CD14-positive monocyte (primary cell): ENCODE measurements around the gene PLCH2. TPM values are rescaled to one million over a fixed set of nuclear protein-coding genes. Genes with fewer than 3 reads are reported as not detected.

Source experiments
- DNase-seq, 3 donors: peaks; one replicate each; pipeline ENCODE4 v3.0.0-alpha.2; 2011 to 2022
- H2AFZ ChIP-seq: 2 replicates; pipeline ENCODE4 v1.6.0; 2012; ENCODE audit warnings: mild to moderate bottlenecking, low read depth, low read length, inconsistent platforms; ENCODE audit not compliant: insufficient read depth, poor library complexity, severe bottlenecking
- H3K27ac ChIP-seq, 2 donors: 1 replicate in 1 of 2; 2 replicates in 1 of 2; pipeline ENCODE4 v1.5.1; 2012 to 2013; ENCODE audit warnings: low read length in 2 of 2, control low read depth in 1 of 2, inconsistent platforms in 1 of 2, low read depth in 1 of 2, mild to moderate bottlenecking in 1 of 2
- H3K27me3 ChIP-seq, 2 donors: one replicate each; pipeline versions ENCODE4 v1.6.0 to v1.6.1; 2011 to 2013; ENCODE audit warnings: low read length in 2 of 2; ENCODE audit not compliant: control insufficient read depth in 2 of 2, insufficient read depth in 2 of 2
- H3K36me3 ChIP-seq, 2 donors: replicated peaks in 1 of 2; 1 replicate in 1 of 2; 2 replicates in 1 of 2; pipeline versions ENCODE4 v1.5.1 to v1.6.1; 2012 to 2013; ENCODE audit warnings: low read length in 2 of 2, control low read depth in 1 of 2, inconsistent platforms in 1 of 2, mild to moderate bottlenecking in 1 of 2; ENCODE audit not compliant: insufficient read depth in 2 of 2, control insufficient read depth in 1 of 2
- H3K4me1 ChIP-seq, 2 donors: 1 replicate in 1 of 2; 2 replicates in 1 of 2; pipeline versions ENCODE4 v1.5.1 to v1.6.1; 2012 to 2013; ENCODE audit warnings: low read length in 2 of 2, control low read depth in 1 of 2, inconsistent platforms in 1 of 2, mild to moderate bottlenecking in 1 of 2, moderate library complexity in 1 of 2; ENCODE audit not compliant: insufficient read depth in 2 of 2, control insufficient read depth in 1 of 2
- H3K4me2 ChIP-seq: replicated peaks from 2 replicates; pipeline ENCODE3; 2012; ENCODE audit warnings: low read length, moderate library complexity, mild to moderate bottlenecking; ENCODE audit not compliant: poor library complexity, severe bottlenecking; ENCODE audit errors: extremely low read depth
- H3K4me3 ChIP-seq, 3 experiments: fragments of 200-600 bp in 1 of 3; sonication (generic) in 1 of 3; replicated peaks in 1 of 3; 1 replicate in 2 of 3; 2 replicates in 1 of 3; pipeline ENCODE4 v1.5.1; 2011 to 2013; ENCODE audit warnings: low read length in 3 of 3, mild to moderate bottlenecking in 3 of 3, control low read depth in 2 of 3, low read depth in 2 of 3, inconsistent platforms in 1 of 3, moderate library complexity in 1 of 3
- H3K79me2 ChIP-seq: 2 replicates; pipeline ENCODE4 v1.6.0; 2012; ENCODE audit warnings: mild to moderate bottlenecking, control low read depth, inconsistent platforms, low read length, moderate library complexity; ENCODE audit not compliant: insufficient read depth
- H3K9ac ChIP-seq: 2 replicates; pipeline ENCODE4 v1.6.0; 2017; ENCODE audit warnings: low read length, mild to moderate bottlenecking; ENCODE audit not compliant: insufficient read depth, poor library complexity, severe bottlenecking
- H3K9me3 ChIP-seq, 2 donors: replicated peaks in 1 of 2; 1 replicate in 1 of 2; 2 replicates in 1 of 2; pipeline versions ENCODE4 v1.5.1 to v1.6.1; 2012 to 2013; ENCODE audit warnings: low read length in 2 of 2, control low read depth in 1 of 2; ENCODE audit not compliant: control insufficient read depth in 1 of 2, insufficient read depth in 1 of 2
- H4K20me1 ChIP-seq: 2 replicates; pipeline ENCODE4 v1.6.0; 2012; ENCODE audit warnings: mild to moderate bottlenecking, low read length, control low read depth, moderate library complexity; ENCODE audit not compliant: insufficient read depth
- H3K27ac Mint-ChIP-seq, 7 donors: one replicate each; pipeline ENCODE4 v1.8.0; 2020; ENCODE audit warnings: mild to moderate bottlenecking in 7 of 7, mixed read lengths in 7 of 7, moderate library complexity in 6 of 7, inconsistent platforms in 2 of 7
- H3K27me3 Mint-ChIP-seq, 3 donors: one replicate each; pipeline ENCODE4 v1.8.0; 2021 to 2022; ENCODE audit warnings: low read depth in 3 of 3, mild to moderate bottlenecking in 3 of 3, mixed read lengths in 3 of 3, moderate library complexity in 3 of 3, inconsistent platforms in 1 of 3
- H3K36me3 Mint-ChIP-seq, 2 donors: one replicate each; pipeline ENCODE4 v1.8.0; 2020; ENCODE audit warnings: mixed read lengths in 2 of 2, inconsistent platforms in 1 of 2, mild to moderate bottlenecking in 1 of 2
- H3K4me1 Mint-ChIP-seq: one replicate; pipeline ENCODE4 v1.8.0; 2020; ENCODE audit warnings: mild to moderate bottlenecking, mixed read lengths
- H3K4me3 Mint-ChIP-seq, 2 donors: one replicate each; pipeline ENCODE4 v1.8.0; 2020; ENCODE audit warnings: mild to moderate bottlenecking in 2 of 2, mixed read lengths in 2 of 2, moderate library complexity in 1 of 2
- H3K9me3 Mint-ChIP-seq, 7 donors: one replicate each; pipeline ENCODE4 v1.8.0; 2020 to 2022; ENCODE audit warnings: mixed read lengths in 7 of 7, mild to moderate bottlenecking in 6 of 7, moderate library complexity in 6 of 7, inconsistent platforms in 2 of 7
- CTCF ChIP-seq: fragments of 200-600 bp; IDR thresholded peaks from one replicate; pipeline ENCODE4 v1.8.0; 2022; ENCODE audit warnings: antibody characterized with exemption, mild to moderate bottlenecking
- whole genome bisulfite sequencing: methylation state at CpG from one replicate; pipeline ENCODE4 v1.1.5; 2013; ENCODE audit warnings: missing lambda C conversion rate; ENCODE audit not compliant: insufficient coverage; 5-methylcytosine and 5-hydroxymethylcytosine counted together
- intact Hi-C, 2 donors: fragments of 100-400 bp; cut with micrococcal nuclease; formaldehyde crosslinking; loops; one replicate each; pipeline versions ENCODE4 v1.15.0 to v1.15.1; 2023
- polyA plus RNA-seq, 3 donors: library from polyadenylated mRNA; depleted of rRNA in 1 of 3; unstranded in 2 of 3; stranded (reverse) in 1 of 3; fragments of 300-500 nt in 2 of 3; fragments of >200 nt in 1 of 3; fragmentation: Illumina TruSeq in 2 of 3; gene quantifications; 1 replicate in 2 of 3; 2 replicates in 1 of 3; pipeline ENCODE4 v1.2.3, GENCODE V29; 2012 to 2021

Gene PLCH2
- polyA plus RNA-seq, 3 donors: 1.2 TPM; not detected in 2

- no peak for DNase-seq
- H3K27ac Mint-ChIP-seq: no peak overlapping the region
- intact Hi-C loops: loop anchor here (5.0 to 10.0 kb wide), 2 partner anchors 128 to 315 kb away; partner anchors contain the start of genes MORN1 (in 1 of the 2) and RER1 (in 1 of the 2)
- peaks cover 83% of the 10 kb centered on the region for H4K20me1 ChIP-seq
- H3K9ac ChIP-seq: no peak overlapping the region
- 98% methylated on average over 8 of the region's 20 CpGs for WGBS
- no peak overlapping the region for H3K4me3 Mint-ChIP-seq
- H3K36me3 ChIP-seq: peaks cover 63 to 76% of the 10 kb centered on the region in 2 donors
- no peak for TF ChIP-seq CTCF
- H3K27me3 ChIP-seq: no peaks in the 10 kb centered on the region
- H3K79me2 ChIP-seq: peaks cover 38% of the 10 kb centered on the region
- H3K27ac ChIP-seq: no peak overlapping the region
- no peak overlapping the region for H3K4me2 ChIP-seq
- H3K4me3 ChIP-seq: no peak overlapping the region
- H3K9me3 Mint-ChIP-seq: no peaks in the 10 kb centered on the region
- H3K27me3 Mint-ChIP-seq: peaks cover 0 to 1% (median 0%) of the 10 kb centered on the region in 3 donors
- H3K36me3 Mint-ChIP-seq: peaks cover 64 to 81% of the 10 kb centered on the region in 2 donors
- H3K9me3 ChIP-seq: no peaks in the 10 kb centered on the region
- no peak overlapping the region for H2AFZ ChIP-seq
- peaks cover 14% of the 10 kb centered on the region for H3K4me1 Mint-ChIP-seq
- H3K4me1 ChIP-seq: peaks cover 8 to 13% of the 10 kb centered on the region in 2 donors
Measured at GRCh38 chr1:2520206-2520605, 44.1 kb downstream of the PLCH2 start.

- Histone ChIP-seq H3K4me3 (no peak overlapping the region), H3K79me2 (peaks cover 44% of the 10 kb centered on the region), H3K4me2 (no peak overlapping the region), H3K9me3 (no peaks in the 10 kb centered on the region), H2AFZ (no peak overlapping the region), H4K20me1 (peaks cover 83% of the 10 kb centered on the region), H3K27ac (no peak overlapping the region), H3K4me1 (peaks cover 14 to 19% of the 10 kb centered on the region in 2 donors), H3K36me3 (peaks cover 57 to 70% of the 10 kb centered on the region in 2 donors), H3K9ac (no peak overlapping the region), H3K27me3 (no peaks in the 10 kb centered on the region)
- 97% methylated on average over 18 of the region's 21 CpGs for WGBS
- H3K4me1 Mint-ChIP-seq: peaks cover 19% of the 10 kb centered on the region
- no peak overlapping the region for H3K27ac Mint-ChIP-seq
- intact Hi-C loops: loop anchor here (5.0 to 10.0 kb wide), 2 partner anchors 129 to 316 kb away; partner anchors contain the start of genes MORN1 (in 1 of the 2) and RER1 (in 1 of the 2)
- peaks cover 58 to 77% of the 10 kb centered on the region in 2 donors for H3K36me3 Mint-ChIP-seq
- no peak overlapping the region for H3K4me3 Mint-ChIP-seq
- no peaks in the 10 kb centered on the region for H3K9me3 Mint-ChIP-seq
- no peak for DNase-seq
- peaks cover 0 to 1% (median 0%) of the 10 kb centered on the region in 3 donors for H3K27me3 Mint-ChIP-seq
- TF ChIP-seq CTCF: no peak
Measured at GRCh38 chr1:2520806-2521205, 44.7 kb downstream of the PLCH2 start.
